ENCODE results near the gene AATK. TPM values are rescaled to one million over a fixed set of nuclear protein-coding genes. Genes with fewer than 3 reads are reported as not detected.

The AATK gene
- total and polyA plus RNA-seq, 2 of the 13 experiments (the other 11 are each of a cell fraction or from before 2014, with no cell fraction given): 2.9 to 8.4 TPM

GRCh38 chr17:81163051-81163695 is 2.8 kb downstream of the AATK start:
- TF ChIP-seq ZNF788 (CRISPR knock-in tag; IDR thresholded peaks at IDR 0.05; ENCODE audit: borderline replicate concordance) (0 out of 2 replicates have a peak, but pooled peaks have one; percentile 22), ZNF768 (CRISPR knock-in tag; IDR thresholded peaks at IDR 0.05) (peak; percentile 99), ZMYM3 (CRISPR knock-in tag; IDR thresholded peaks at IDR 0.05) (0 out of 2 replicates have a peak, but pooled peaks have one; percentile 43), ZC3H4 (CRISPR knock-in tag; IDR thresholded peaks at IDR 0.05; ENCODE audit: borderline replicate concordance) (no peak)
- Histone ChIP-seq H3K79me2 (ENCODE audit: insufficient read depth, low read length) (no peaks in the 10 kb centered on the region), H4K20me1 (ENCODE audit: insufficient read depth, low read length) (no peaks in the 10 kb centered on the region), H3K4me1 (ENCODE audit: insufficient read depth, low read length) (peaks cover 36% of the 10 kb centered on the region), H3K9ac (ENCODE audit: insufficient read depth, low read depth, low read length) (no peak overlapping the region), H3K27me3 (ENCODE audit: control insufficient read depth in 1 of 2, insufficient read depth in 2 of 2, low read length in 2 of 2) (no peaks in the 10 kb centered on the region), H2AFZ (ENCODE audit: low read length) (no peak overlapping the region), H3K4me2 (ENCODE audit: low read depth, low read length) (no peak overlapping the region), H3K27ac (ENCODE audit: extremely low read length, insufficient read depth, low read length) (no peak overlapping the region), H3K9me3 (ENCODE audit: low read length) (no peaks in the 10 kb centered on the region), H3K4me3 (replicated peaks in 1 of 3; ENCODE audit: insufficient read depth in 1 of 3, low read depth in 2 of 3, low read length in 3 of 3) (no peak overlapping the region), H3K36me3 (replicated peaks in 1 of 2; ENCODE audit: control insufficient read depth in 1 of 2, insufficient read depth in 2 of 2, low read length in 2 of 2) (no peaks in the 10 kb centered on the region)
- intact Hi-C loops (cut with micrococcal nuclease; ENCODE audit: unreplicated experiment) (no loop called here), in situ Hi-C loops (cut with HindIII; ENCODE audit: extremely low pct_ligation_motif_present, low pct_unique_long_range_greater_than_20kb) (no loop called here)
- 95% methylated on average over 14 of the region's 19 CpGs for WGBS (ENCODE audit: low lambda C conversion rate)
- ATAC-seq (no peak), DNase-seq (ENCODE audit: low spot score) (no peak), FAIRE-seq (no peak)
- ChIA-PET CTCF (ENCODE audit: low intra/inter-chr PET ratio, low total read pairs) (no interaction called here), POLR2A (no interaction called here)
- BruUV-seq (replicated peaks): no TSS peak

GRCh38 chr17:81162491-81162890 is 3.5 kb downstream of the AATK start:
- no peaks in the 10 kb centered on the region for H3K27me3 ChIP-seq (ENCODE audit: control insufficient read depth in 1 of 2, insufficient read depth in 2 of 2, low read length in 2 of 2)
- FAIRE-seq (no peak), ATAC-seq (no peak), DNase-seq (ENCODE audit: low spot score) (no peak)
- no peaks in the 10 kb centered on the region for H3K36me3 ChIP-seq (replicated peaks in 1 of 2; ENCODE audit: control insufficient read depth in 1 of 2, insufficient read depth in 2 of 2, low read length in 2 of 2)
- no TSS peak for BruUV-seq (replicated peaks)
- H3K4me1 ChIP-seq (ENCODE audit: insufficient read depth, low read length): peaks cover 30% of the 10 kb centered on the region
- intact Hi-C loops (cut with micrococcal nuclease; ENCODE audit: unreplicated experiment) (no loop called here), in situ Hi-C loops (cut with HindIII; ENCODE audit: extremely low pct_ligation_motif_present, low pct_unique_long_range_greater_than_20kb) (no loop called here)
- 0 out of 2 replicates have a peak, but pooled peaks have one; percentile 12 for TF ChIP-seq ZNF235 (CRISPR knock-in tag; IDR thresholded peaks at IDR 0.05; ENCODE audit: borderline replicate concordance)
- TF ChIP-seq GATAD1 (CRISPR knock-in tag; IDR thresholded peaks at IDR 0.05): no peak
- H3K9ac ChIP-seq (ENCODE audit: insufficient read depth, low read depth, low read length): no peak overlapping the region
- CTCF ChIA-PET (ENCODE audit: low intra/inter-chr PET ratio, low total read pairs): no interaction called here
- POLR2A ChIA-PET: no interaction called here
- no peak overlapping the region for H3K27ac ChIP-seq (ENCODE audit: extremely low read length, insufficient read depth, low read length)
- no peak overlapping the region for H2AFZ ChIP-seq (ENCODE audit: low read length)
- H3K9me3 ChIP-seq (ENCODE audit: low read length): no peaks in the 10 kb centered on the region
- H4K20me1 ChIP-seq (ENCODE audit: insufficient read depth, low read length): no peaks in the 10 kb centered on the region
- no peak overlapping the region for H3K4me3 ChIP-seq (replicated peaks in 1 of 3; ENCODE audit: insufficient read depth in 1 of 3, low read depth in 2 of 3, low read length in 3 of 3)
- 81% methylated on average over 5 of the region's 11 CpGs for WGBS (ENCODE audit: low lambda C conversion rate)
- H3K4me2 ChIP-seq (ENCODE audit: low read depth, low read length): no peak overlapping the region
- H3K79me2 ChIP-seq (ENCODE audit: insufficient read depth, low read length): no peaks in the 10 kb centered on the region

All from HepG2 (cell line).